Activated B cell treated with CpG ODN at 0.5 μM for 24 hours (primary cell): ENCODE measurements around the gene LY6G6C. TPM values are rescaled to one million over a fixed set of nuclear protein-coding genes. Genes with fewer than 3 reads are reported as not detected.
A peak's percentile ranks its signal among the peaks of the same experiment; 100 is the strongest.

Experiments
- ATAC-seq: fragments of 200-7000 bp; cut with Tn5 transposase; one replicate; pipeline ENCODE4 v1.10.0; 2021; ENCODE audit warnings: low read depth, mild to moderate bottlenecking, moderate library complexity
- CTCF ChIA-PET: fragments of 350-600 bp; sonication (Branson Sonifier 250); formaldehyde crosslinking; loops from one replicate; lab custom pipeline; 2021; ENCODE audit warnings: antibody characterized with exemption; lab: Charles Lee
- POLR2A ChIA-PET: fragments of 350-600 bp; sonication (Branson Sonifier 250); formaldehyde crosslinking; loops from one replicate; lab custom pipeline; 2021; ENCODE audit warnings: antibody characterized with exemption; lab: Charles Lee
- DNase-seq: peaks from one replicate; pipeline ENCODE4 v3.0.0; 2022
- H3K27ac Mint-ChIP-seq: one replicate; pipeline ENCODE4 v1.8.0; 2020; ENCODE audit warnings: mixed read lengths
- H3K27me3 Mint-ChIP-seq: one replicate; pipeline ENCODE4 v1.8.0; 2021; ENCODE audit warnings: mixed read lengths
- H3K36me3 Mint-ChIP-seq: one replicate; pipeline ENCODE4 v1.8.0; 2021; ENCODE audit warnings: low read depth, mixed read lengths
- H3K4me1 Mint-ChIP-seq: one replicate; pipeline ENCODE4 v1.8.0; 2021; ENCODE audit warnings: mixed read lengths
- H3K4me3 Mint-ChIP-seq: one replicate; pipeline ENCODE4 v1.8.0; 2020; ENCODE audit warnings: mild to moderate bottlenecking, mixed read lengths
- H3K9me3 Mint-ChIP-seq: one replicate; pipeline ENCODE4 v1.8.0; 2020; ENCODE audit warnings: mixed read lengths
- intact Hi-C: fragments of 100-400 bp; cut with micrococcal nuclease; formaldehyde crosslinking; loops from one replicate; pipeline ENCODE4 v1.15.1; 2024
- total RNA-seq: library from RNA; stranded (reverse); gene quantifications from 2 replicates; pipeline ENCODE4 v1.2.3, GENCODE V29; 2022
- TF ChIP-seq, protein P1 (sequence below): fragments of 200-600 bp; IDR thresholded peaks from one replicate; pipeline ENCODE4 v1.8.0; 2022; ENCODE audit warnings: antibody characterized with exemption, mild to moderate bottlenecking

LY6G6C gene
- total RNA-seq, 1 donor from 2014 or later, result not detected

GRCh38 chr6:31742894-31743293, 21.3 kb upstream of the LY6G6C start:
- DNase-seq (no peak), ATAC-seq (no peak)
- H3K27me3 Mint-ChIP-seq, result no peaks in the 10 kb centered on the region
- no peaks in the 10 kb centered on the region for H3K9me3 Mint-ChIP-seq
- POLR2A ChIA-PET, result no interaction called here
- TF ChIP-seq, protein P1, sequence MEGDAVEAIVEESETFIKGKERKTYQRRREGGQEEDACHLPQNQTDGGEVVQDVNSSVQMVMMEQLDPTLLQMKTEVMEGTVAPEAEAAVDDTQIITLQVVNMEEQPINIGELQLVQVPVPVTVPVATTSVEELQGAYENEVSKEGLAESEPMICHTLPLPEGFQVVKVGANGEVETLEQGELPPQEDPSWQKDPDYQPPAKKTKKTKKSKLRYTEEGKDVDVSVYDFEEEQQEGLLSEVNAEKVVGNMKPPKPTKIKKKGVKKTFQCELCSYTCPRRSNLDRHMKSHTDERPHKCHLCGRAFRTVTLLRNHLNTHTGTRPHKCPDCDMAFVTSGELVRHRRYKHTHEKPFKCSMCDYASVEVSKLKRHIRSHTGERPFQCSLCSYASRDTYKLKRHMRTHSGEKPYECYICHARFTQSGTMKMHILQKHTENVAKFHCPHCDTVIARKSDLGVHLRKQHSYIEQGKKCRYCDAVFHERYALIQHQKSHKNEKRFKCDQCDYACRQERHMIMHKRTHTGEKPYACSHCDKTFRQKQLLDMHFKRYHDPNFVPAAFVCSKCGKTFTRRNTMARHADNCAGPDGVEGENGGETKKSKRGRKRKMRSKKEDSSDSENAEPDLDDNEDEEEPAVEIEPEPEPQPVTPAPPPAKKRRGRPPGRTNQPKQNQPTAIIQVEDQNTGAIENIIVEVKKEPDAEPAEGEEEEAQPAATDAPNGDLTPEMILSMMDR, result no peak
- H3K4me1 Mint-ChIP-seq, result peaks cover 32% of the 10 kb centered on the region
- H3K4me3 Mint-ChIP-seq, result no peak overlapping the region
- H3K36me3 Mint-ChIP-seq, result peaks cover 23% of the 10 kb centered on the region
- intact Hi-C loops, result no loop called here
- CTCF ChIA-PET, result no interaction called here
- no peak overlapping the region for H3K27ac Mint-ChIP-seq

DNA sequence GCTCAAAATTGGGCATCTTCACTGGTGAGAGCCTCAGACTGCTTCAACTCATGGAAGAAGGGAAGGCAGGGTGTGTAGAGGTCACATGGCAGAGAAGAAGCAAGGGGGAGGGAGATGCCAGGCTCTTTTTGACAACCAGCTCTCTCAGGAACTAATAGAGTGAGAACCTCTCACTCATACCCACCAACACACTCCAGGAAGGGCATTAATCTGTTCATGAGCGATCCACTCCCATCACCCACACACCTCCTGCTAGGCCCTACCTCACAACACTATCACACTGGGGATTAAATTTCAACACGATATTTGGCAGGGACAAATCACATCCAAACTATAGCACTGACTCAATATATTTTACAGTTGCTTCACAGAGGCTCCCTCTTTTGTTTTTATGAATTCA, 20.3 kb upstream of the LY6G6C start:
- Mint-ChIP-seq H3K27ac (peak overlapping the region; percentile 10), H3K4me1 (peaks cover 43% of the 10 kb centered on the region), H3K27me3 (no peaks in the 10 kb centered on the region), H3K36me3 (peaks cover 17% of the 10 kb centered on the region), H3K4me3 (peak overlapping the region; percentile 28), H3K9me3 (no peaks in the 10 kb centered on the region)
- intact Hi-C loops, result no loop called here
- ChIA-PET CTCF (interaction anchor here (0.9 to 2.9 kb wide), 2 partner anchors 12 to 28 kb away, joined by 3 to 14 read pairs; no protein-coding TSS in a partner anchor), POLR2A (interaction anchor here (0.6 to 7.5 kb wide), 3 partner anchors 14 to 76 kb away, joined by 8 to 131 read pairs (median 103); partner anchors contain the start of genes DDAH2 and VARS1)
- no peak for DNase-seq
- TF ChIP-seq, protein P1, result no peak
- ATAC-seq, result no peak

GRCh38 chr6:31740397-31741223, 19.1 kb upstream of the LY6G6C start:
- POLR2A ChIA-PET, result interaction anchor here (0.6 to 7.5 kb wide), 17 partner anchors 13 to 218 kb away, joined by 3 to 131 read pairs (median 5); partner anchors contain the start of genes BAG6, C6orf47, DDAH2 and HSPA1A
- Mint-ChIP-seq H3K36me3 (peaks cover 24% of the 10 kb centered on the region), H3K27me3 (no peaks in the 10 kb centered on the region), H3K27ac (peak overlapping the region; percentile 94), H3K4me1 (peaks cover 49% of the 10 kb centered on the region), H3K4me3 (peak overlapping the region; percentile 93), H3K9me3 (no peaks in the 10 kb centered on the region)
- CTCF ChIA-PET, result interaction anchor here (0.9 to 2.9 kb wide), 7 partner anchors 11 to 189 kb away, joined by 3 to 14 read pairs (median 4); no protein-coding TSS in a partner anchor
- DNase-seq (no peak), ATAC-seq (peak; percentile 4)
- TF ChIP-seq, protein P1, result no peak
- intact Hi-C loops, result loop anchor here (1.0 kb wide), 1 partner anchor 49 kb away; no protein-coding TSS in a partner anchor

- H3K27ac Mint-ChIP-seq, result peak within 1 kb of the TSS; percentile 94
- ATAC-seq, result peak; percentile 80
- no peaks in the 10 kb centered on the region for H3K9me3 Mint-ChIP-seq
- peak; percentile 90 for DNase-seq
- intact Hi-C loops, result loop anchor here (1.0 to 10.0 kb wide), 6 partner anchors 13 to 245 kb away; partner anchors contain the start of genes BAG6, MICB, PRRC2A and VARS1
- POLR2A ChIA-PET, result interaction anchor here (0.6 to 7.5 kb wide), 26 partner anchors 10 to 1022 kb away, joined by 3 to 131 read pairs (median 6); partner anchors contain the start of genes ABHD16A, BAG6, C6orf47 and CSNK2B
- no peaks in the 10 kb centered on the region for H3K27me3 Mint-ChIP-seq
- CTCF ChIA-PET, result interaction anchor here (0.6 to 2.9 kb wide), 11 partner anchors 10 to 1673 kb away, joined by 3 to 14 read pairs (median 5); partner anchors contain the start of genes LSM2 and VARS1
- TF ChIP-seq, protein P1, result no peak
- H3K4me3 Mint-ChIP-seq, result peak within 1 kb of the TSS; percentile 93
- H3K4me1 Mint-ChIP-seq, result peaks cover 51% of the 10 kb centered on the region
- H3K36me3 Mint-ChIP-seq, result peaks cover 30% of the 10 kb centered on the region
Measured at GRCh38 chr6:31739639-31740396, 18.3 kb upstream of the LY6G6C start, which contains the start of gene MSH5. Gene MSH5, plus strand, starts transcription at chr6:31740005. Its CDS starts 462 bp downstream, at chr6:31740467.
